Amygdala (tissue), 56 donors: ENCODE data around the gene PVR.

ENCODE experiments used
- DNase-seq, 56 donors: peaks; one replicate each; lab custom pipeline; 2025; lab: John Stamatoyannopoulos, UW

Gene PVR

GRCh38 chr19:44642377-44642776 is 1.3 kb upstream of the PVR start:
- no peak for DNase-seq

- DNase-seq: peak in 7 of 56 donors; percentile 16 to 39 (median 30)
These were observed 799 bp downstream of the PVR start for GRCh38 chr19:44644402-44645016.

- no peak for DNase-seq
These were observed 1.8 kb downstream of the PVR start for GRCh38 chr19:44645407-44646048.

- no peak for DNase-seq
These were observed 2.3 kb downstream of the PVR start for GRCh38 chr19:44646049-44646416.

GRCh38 chr19:44647144-44647543 is 3.4 kb downstream of the PVR start:
- DNase-seq: no peak

GRCh38 chr19:44648631-44649251 is 5.0 kb downstream of the PVR start:
- peak in 2 of 56 donors; percentile 3 to 9 for DNase-seq

- DNase-seq: no peak
These were observed 6.0 kb downstream of the PVR start for GRCh38 chr19:44649578-44650145.

GRCh38 chr19:44653343-44653742 is 9.6 kb downstream of the PVR start:
- no peak for DNase-seq

- peak in 22 of 56 donors; percentile 2 to 63 (median 18) for DNase-seq
These were observed 10.5 kb downstream of the PVR start for GRCh38 chr19:44653977-44654774.

GRCh38 chr19:44657211-44657921 is 13.7 kb downstream of the PVR start:
- DNase-seq: peak in 23 of 56 donors; percentile 3 to 59 (median 12)

GRCh38 chr19:44658069-44658733 is 14.5 kb downstream of the PVR start:
- DNase-seq: no peak

GRCh38 chr19:44660081-44660480 is 16.4 kb downstream of the PVR start:
- no peak for DNase-seq

GRCh38 chr19:44661205-44661604 is 17.5 kb downstream of the PVR start:
- DNase-seq: no peak

- DNase-seq: no peak
These were observed 18.2 kb downstream of the PVR start for GRCh38 chr19:44661904-44662303.

- DNase-seq: peak in 3 of 56 donors; percentile 1 to 3 (median 3)
These were observed 19.1 kb downstream of the PVR start for GRCh38 chr19:44662691-44663385.

GRCh38 chr19:44663996-44664395 is 20.3 kb downstream of the PVR start:
- DNase-seq: no peak

GRCh38 chr19:44664976-44665375 is 21.3 kb downstream of the PVR start:
- DNase-seq: no peak

- DNase-seq: no peak
These were observed 23.3 kb downstream of the PVR start for GRCh38 chr19:44666852-44667556.
